BJ (cell line): ENCODE results near the gene PIP5K1B. TPM values are rescaled to one million over a fixed set of nuclear protein-coding genes. Genes with fewer than 3 reads are reported as not detected.

Experiments
- CTCF ChIA-PET: fragments of 350-600 bp; formaldehyde crosslinking; extraction: SDS; loops from one replicate; lab custom pipeline; 2021; ENCODE audit warnings: antibody characterized with exemption, inconsistent platforms; lab: Yijun Ruan, JAX
- POLR2A ChIA-PET: fragments of 300-600 bp; sonication (Branson Sonifier 250); formaldehyde crosslinking; extraction: SDS; loops from one replicate; lab custom pipeline; 2021; ENCODE audit warnings: antibody characterized with exemption; lab: Charles Lee
- DNase-seq: peaks from one replicate; pipeline ENCODE4 v3.0.0-alpha.2; 2011; ENCODE audit warnings: low read depth
- H3K27me3 ChIP-seq: 2 replicates; pipeline ENCODE4 v1.6.0; 2011; ENCODE audit warnings: low read length; ENCODE audit not compliant: control insufficient read depth, insufficient read depth
- H3K36me3 ChIP-seq: 2 replicates; pipeline ENCODE4 v1.5.1; 2011; ENCODE audit warnings: low read length; ENCODE audit not compliant: control insufficient read depth, insufficient read depth
- H3K4me3 ChIP-seq: 2 replicates; pipeline ENCODE4 v1.5.1; 2011; ENCODE audit warnings: low read depth, mild to moderate bottlenecking, control low read depth, low read length
- polyA plus RNA-seq: library from polyadenylated mRNA; depleted of rRNA; stranded (reverse); fragments of >200 nt; gene quantifications from 2 replicates; pipeline ENCODE4 v1.2.3, GENCODE V29; 2011
- TF ChIP-seq, protein P1 (sequence below): IDR thresholded peaks from 2 replicates; pipeline ENCODE4 v1.5.1; 2011; ENCODE audit warnings: low read depth, mild to moderate bottlenecking, control low read depth, inconsistent platforms, low read length, moderate library complexity; ENCODE audit not compliant: insufficient read depth

PIP5K1B gene
- polyA plus RNA-seq, 1 experiment, result not detected

DNA sequence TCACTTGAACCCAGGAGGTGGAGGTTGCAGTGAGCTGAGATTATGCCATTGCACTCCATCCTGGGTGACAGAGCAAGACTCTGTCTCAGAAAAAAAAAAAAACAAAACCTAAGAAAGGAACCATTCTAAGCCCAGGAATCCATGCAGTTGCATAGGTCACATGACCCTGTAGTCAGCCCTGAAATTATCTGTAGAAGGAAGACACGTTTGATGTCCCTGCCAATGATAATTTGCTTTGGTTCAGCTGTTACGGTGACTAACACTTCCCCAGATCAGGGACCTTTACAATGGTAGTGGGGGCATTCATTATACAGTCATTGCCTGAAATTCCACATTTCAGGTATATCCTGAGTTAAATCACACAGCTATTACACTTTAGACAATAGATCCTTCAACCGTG lies 258.4 kb downstream of the PIP5K1B start:
- TF ChIP-seq, protein P1, sequence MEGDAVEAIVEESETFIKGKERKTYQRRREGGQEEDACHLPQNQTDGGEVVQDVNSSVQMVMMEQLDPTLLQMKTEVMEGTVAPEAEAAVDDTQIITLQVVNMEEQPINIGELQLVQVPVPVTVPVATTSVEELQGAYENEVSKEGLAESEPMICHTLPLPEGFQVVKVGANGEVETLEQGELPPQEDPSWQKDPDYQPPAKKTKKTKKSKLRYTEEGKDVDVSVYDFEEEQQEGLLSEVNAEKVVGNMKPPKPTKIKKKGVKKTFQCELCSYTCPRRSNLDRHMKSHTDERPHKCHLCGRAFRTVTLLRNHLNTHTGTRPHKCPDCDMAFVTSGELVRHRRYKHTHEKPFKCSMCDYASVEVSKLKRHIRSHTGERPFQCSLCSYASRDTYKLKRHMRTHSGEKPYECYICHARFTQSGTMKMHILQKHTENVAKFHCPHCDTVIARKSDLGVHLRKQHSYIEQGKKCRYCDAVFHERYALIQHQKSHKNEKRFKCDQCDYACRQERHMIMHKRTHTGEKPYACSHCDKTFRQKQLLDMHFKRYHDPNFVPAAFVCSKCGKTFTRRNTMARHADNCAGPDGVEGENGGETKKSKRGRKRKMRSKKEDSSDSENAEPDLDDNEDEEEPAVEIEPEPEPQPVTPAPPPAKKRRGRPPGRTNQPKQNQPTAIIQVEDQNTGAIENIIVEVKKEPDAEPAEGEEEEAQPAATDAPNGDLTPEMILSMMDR, result no peak
- POLR2A ChIA-PET, result no interaction called here
- Histone ChIP-seq H3K36me3 (no peaks in the 10 kb centered on the region), H3K27me3 (no peaks in the 10 kb centered on the region), H3K4me3 (no peak overlapping the region)
- DNase-seq, result no peak
- CTCF ChIA-PET, result no interaction called here

DNA sequence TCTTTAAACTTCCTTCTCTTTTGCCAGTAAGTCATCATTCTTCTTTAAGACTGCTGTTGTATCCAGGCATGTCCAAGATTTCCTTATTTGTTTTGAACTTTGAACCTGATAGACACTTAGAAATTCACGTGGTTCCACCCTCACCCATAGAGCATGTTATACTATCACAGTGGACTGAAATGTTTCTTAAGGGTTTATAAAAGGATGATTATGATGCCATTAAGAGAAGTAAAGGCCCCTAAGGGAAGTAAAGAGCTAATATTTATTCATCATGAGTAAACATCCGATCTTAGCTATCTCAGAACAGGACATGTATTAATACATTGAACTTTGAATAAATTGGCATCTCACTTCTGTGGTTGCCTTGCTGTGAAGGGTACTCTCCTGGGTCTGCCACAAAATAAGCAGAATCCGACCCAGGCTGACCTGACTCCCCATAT lies 259.1 kb downstream of the PIP5K1B start:
- TF ChIP-seq, protein P1, result no peak
- H3K4me3 ChIP-seq, result no peak overlapping the region
- CTCF ChIA-PET, result interaction anchor here (1.2 kb wide), 1 partner anchor 18 kb away, joined by 3 read pairs; no protein-coding TSS in a partner anchor
- DNase-seq, result no peak
- no peaks in the 10 kb centered on the region for H3K27me3 ChIP-seq
- no peaks in the 10 kb centered on the region for H3K36me3 ChIP-seq
- POLR2A ChIA-PET, result no interaction called here

DNA sequence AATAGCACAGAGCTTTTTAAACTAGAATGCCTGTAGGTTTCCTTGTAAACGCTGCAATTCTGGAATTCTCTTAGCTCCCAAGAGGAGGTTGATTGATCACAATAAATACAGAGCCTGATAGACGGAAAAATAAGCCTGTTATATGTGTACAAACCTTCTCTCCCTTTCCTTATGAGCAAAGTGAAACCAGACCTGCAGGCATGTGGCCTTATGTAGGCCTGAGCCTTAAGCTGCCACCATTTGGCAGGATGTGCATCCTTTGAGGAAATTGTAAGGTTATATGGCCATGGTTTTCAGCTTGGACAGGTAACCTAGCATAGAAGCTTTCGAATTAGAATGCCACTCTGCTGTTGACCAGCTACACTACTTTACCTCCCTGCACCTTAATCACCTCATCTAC lies 259.7 kb downstream of the PIP5K1B start:
- Histone ChIP-seq H3K36me3 (no peaks in the 10 kb centered on the region), H3K27me3 (no peaks in the 10 kb centered on the region), H3K4me3 (no peak overlapping the region)
- ChIA-PET CTCF (interaction anchor here (1.2 kb wide), 1 partner anchor 19 kb away, joined by 3 read pairs; no protein-coding TSS in a partner anchor), POLR2A (no interaction called here)
- DNase-seq, result no peak
- TF ChIP-seq, protein P1, result no peak

DNA sequence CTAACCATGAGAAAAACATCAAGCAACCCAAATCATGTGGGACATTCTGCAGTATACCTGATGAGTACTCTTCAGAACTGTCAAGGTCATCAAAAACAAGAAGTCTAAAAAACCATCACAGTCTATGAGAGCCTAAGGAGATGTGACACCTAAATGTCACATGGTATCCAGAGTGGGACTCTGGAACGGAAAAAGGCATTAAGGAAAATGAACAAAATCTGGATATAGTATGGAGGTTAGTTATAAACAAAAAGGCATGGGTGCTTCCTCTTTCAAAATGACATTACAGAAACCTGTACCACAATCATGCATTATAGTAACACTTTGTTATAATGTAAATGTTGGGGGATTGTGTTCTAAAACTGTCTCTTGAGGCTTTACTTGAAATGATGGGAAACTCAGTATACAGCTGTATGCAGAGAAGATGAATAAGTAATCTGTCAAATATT lies 261.5 kb downstream of the PIP5K1B start:
- Histone ChIP-seq H3K27me3 (no peaks in the 10 kb centered on the region), H3K36me3 (no peaks in the 10 kb centered on the region), H3K4me3 (no peak overlapping the region)
- ChIA-PET CTCF (interaction anchor here (1.6 kb wide), 1 partner anchor 10 kb away, joined by 5 read pairs; no protein-coding TSS in a partner anchor), POLR2A (no interaction called here)
- DNase-seq, result no peak
- TF ChIP-seq, protein P1, result no peak

DNA sequence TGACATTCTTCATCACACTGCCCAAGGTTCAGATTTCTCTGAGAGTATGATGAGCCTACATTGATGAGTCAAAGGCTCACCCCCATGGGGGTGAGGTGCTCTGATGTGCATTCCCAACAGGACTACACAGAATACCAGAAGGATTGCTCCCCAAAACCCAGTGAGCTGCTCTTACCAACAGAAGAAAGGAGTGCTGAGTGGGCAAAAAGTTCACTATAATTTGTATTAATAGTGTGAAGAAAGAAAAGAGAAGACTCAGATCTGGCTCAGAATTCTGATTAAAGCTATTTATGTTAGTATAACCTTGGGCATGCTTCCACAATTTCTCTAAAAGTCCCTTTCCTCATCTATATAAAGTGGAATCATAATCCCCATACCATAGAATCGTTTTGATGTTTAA lies 262.8 kb downstream of the PIP5K1B start:
- no peaks in the 10 kb centered on the region for H3K36me3 ChIP-seq
- no peak overlapping the region for H3K4me3 ChIP-seq
- TF ChIP-seq, protein P1, result no peak
- POLR2A ChIA-PET, result no interaction called here
- H3K27me3 ChIP-seq, result no peaks in the 10 kb centered on the region
- CTCF ChIA-PET, result interaction anchor here (0.7 to 1.6 kb wide), 3 partner anchors 8 to 32 kb away, joined by 3 to 5 read pairs (median 3); no protein-coding TSS in a partner anchor
- no peak for DNase-seq
